H1 (cell line): ENCODE results near the gene CRYM. TPM values are rescaled to one million over a fixed set of nuclear protein-coding genes. Genes with fewer than 3 reads are reported as not detected.

Experiments
- CTCF ChIA-PET: fragments of 300-600 bp; sonication (Branson Sonifier 250); formaldehyde crosslinking; loops from one replicate; lab custom pipeline; 2021; ENCODE audit not compliant: partially characterized antibody; lab: Charles Lee
- POLR2A ChIA-PET: fragments of 300-600 bp; sonication (Branson Sonifier 250); formaldehyde crosslinking; loops from one replicate; lab custom pipeline; 2021; ENCODE audit warnings: inconsistent platforms; ENCODE audit not compliant: partially characterized antibody; lab: Charles Lee
- DNase-seq, 2 experiments: peaks; one replicate each; pipeline versions ENCODE4 v3.0.0 to v3.0.0-alpha.2; 2010 to 2022; ENCODE audit warnings: low spot score in 2 of 2, low read depth in 1 of 2, mixed read lengths in 1 of 2
- FAIRE-seq: peaks from 2 replicates; lab custom pipeline; 2011; peaks lifted over from hg19 to GRCh38; lab: Jason Lieb, UNC
- H2AFZ ChIP-seq: 2 replicates; pipeline ENCODE4 v1.8.1; 2012; ENCODE audit warnings: low read length, inconsistent platforms
- H2AK5ac ChIP-seq: 2 replicates; pipeline ENCODE4 v1.6.1; 2013; ENCODE audit warnings: low read depth, low read length
- H2BK120ac ChIP-seq: replicated peaks from 2 replicates; pipeline ENCODE3; 2013; ENCODE audit warnings: low read depth, low read length, inconsistent platforms
- H2BK12ac ChIP-seq: 2 replicates; pipeline ENCODE4 v1.6.1; 2013; ENCODE audit warnings: low read depth, low read length
- H2BK15ac ChIP-seq: 2 replicates; pipeline ENCODE4 v1.6.1; 2013; ENCODE audit warnings: low read length
- H2BK20ac ChIP-seq: 2 replicates; pipeline ENCODE4 v1.6.1; 2013; ENCODE audit warnings: low read length
- H2BK5ac ChIP-seq: 2 replicates; pipeline ENCODE4 v1.6.1; 2013; ENCODE audit warnings: low read depth, low read length
- H3K14ac ChIP-seq: 2 replicates; pipeline ENCODE4 v1.6.1; 2013; ENCODE audit warnings: inconsistent platforms; ENCODE audit not compliant: insufficient read length
- H3K18ac ChIP-seq: 2 replicates; pipeline ENCODE4 v1.6.1; 2013; ENCODE audit warnings: low read length; ENCODE audit errors: extremely low read depth
- H3K23ac ChIP-seq: 2 replicates; pipeline ENCODE4 v1.6.1; 2013; ENCODE audit warnings: inconsistent platforms; ENCODE audit not compliant: insufficient read length
- H3K23me2 ChIP-seq: 2 replicates; pipeline ENCODE4 v1.6.1; 2013; ENCODE audit warnings: low read depth, low read length
- H3K27ac ChIP-seq: 2 replicates; pipeline ENCODE4 v1.6.1; 2011; ENCODE audit warnings: low read depth, low read length, inconsistent platforms
- H3K27me3 ChIP-seq, 4 experiments: replicated peaks in 1 of 4; 1 replicate in 1 of 4; 2 replicates in 3 of 4; pipeline versions ENCODE4 v1.6.1 to v1.8.1; 2011 to 2013; ENCODE audit warnings: low read length in 3 of 4, mild to moderate bottlenecking in 3 of 4, inconsistent platforms in 2 of 4, mixed read lengths in 2 of 4, moderate library complexity in 1 of 4; ENCODE audit not compliant: control insufficient read depth in 3 of 4, insufficient read depth in 3 of 4; ENCODE audit errors: extremely low read depth in 1 of 4
- H3K36me3 ChIP-seq, 4 experiments: 2 replicates each; pipeline versions ENCODE4 v1.6.1 to v1.8.1; 2011 to 2013; ENCODE audit warnings: mild to moderate bottlenecking in 4 of 4, low read length in 3 of 4, moderate library complexity in 2 of 4, control low read depth in 1 of 4, inconsistent platforms in 1 of 4; ENCODE audit not compliant: insufficient read depth in 4 of 4, control insufficient read depth in 2 of 4
- H3K4ac ChIP-seq: replicated peaks from 2 replicates; pipeline ENCODE3; 2013; ENCODE audit warnings: low read length, low read depth, mixed read lengths, inconsistent platforms; ENCODE audit not compliant: insufficient read length
- H3K4me1 ChIP-seq, 4 experiments: replicated peaks in 1 of 4; 1 replicate in 1 of 4; 2 replicates in 3 of 4; pipeline versions ENCODE4 v1.6.1 to v1.8.1; 2011 to 2013; ENCODE audit warnings: low read length in 3 of 4, inconsistent platforms in 2 of 4, mixed read lengths in 1 of 4; ENCODE audit not compliant: insufficient read depth in 4 of 4, control insufficient read depth in 3 of 4
- H3K4me2 ChIP-seq, 2 experiments: 2 replicates each; pipeline versions ENCODE4 v1.6.1 to v1.8.1; 2011 to 2013; ENCODE audit warnings: low read depth in 2 of 2, low read length in 2 of 2, control low read depth in 1 of 2, inconsistent platforms in 1 of 2, mild to moderate bottlenecking in 1 of 2; ENCODE audit not compliant: insufficient read depth in 1 of 2
- H3K4me3 ChIP-seq, 4 experiments: fragments of 200-600, 300-600 bp in 1 of 4; sonication (generic), shearing (Covaris generic), sonication (Bioruptor Twin) in 1 of 4; 2 replicates each; pipeline versions ENCODE4 v1.5.1 to v1.8.1; 2011 to 2016; ENCODE audit warnings: low read length in 4 of 4, low read depth in 3 of 4, control low read depth in 2 of 4, inconsistent platforms in 2 of 4, mild to moderate bottlenecking in 2 of 4, mixed read lengths in 1 of 4, moderate library complexity in 1 of 4; ENCODE audit not compliant: insufficient read depth in 2 of 4; ENCODE audit errors: extremely low read depth in 1 of 4
- H3K56ac ChIP-seq: replicated peaks from 2 replicates; pipeline ENCODE3; 2013; ENCODE audit warnings: low read depth, mild to moderate bottlenecking, mixed read lengths, low read length, inconsistent platforms; ENCODE audit not compliant: insufficient read length
- H3K79me1 ChIP-seq: 2 replicates; pipeline ENCODE4 v1.6.1; 2013; ENCODE audit warnings: low read depth, low read length, control low read depth
- H3K79me2 ChIP-seq, 2 experiments: 2 replicates each; pipeline versions ENCODE4 v1.6.1 to v1.8.1; 2012 to 2013; ENCODE audit warnings: low read length in 2 of 2, mild to moderate bottlenecking in 2 of 2, inconsistent platforms in 1 of 2; ENCODE audit not compliant: insufficient read depth in 2 of 2, control insufficient read depth in 1 of 2
- H3K9ac ChIP-seq, 4 experiments: replicated peaks in 1 of 4; 1 replicate in 1 of 4; 2 replicates in 3 of 4; pipeline versions ENCODE4 v1.6.1 to v1.8.1; 2011 to 2013; ENCODE audit warnings: low read depth in 3 of 4, low read length in 3 of 4, control low read depth in 2 of 4, mild to moderate bottlenecking in 2 of 4, moderate library complexity in 2 of 4, inconsistent platforms in 1 of 4; ENCODE audit errors: extremely low read depth in 1 of 4
- H3K9me3 ChIP-seq, 2 experiments: 2 replicates each; pipeline versions ENCODE4 v1.6.1 to v1.8.1; 2012 to 2013; ENCODE audit warnings: mild to moderate bottlenecking in 2 of 2, moderate library complexity in 2 of 2, control low read depth in 1 of 2, inconsistent platforms in 1 of 2, low read depth in 1 of 2, low read length in 1 of 2, mixed read lengths in 1 of 2; ENCODE audit not compliant: insufficient read depth in 2 of 2
- H4K20me1 ChIP-seq, 2 experiments: replicated peaks in 1 of 2; 2 replicates each; pipeline versions ENCODE3 to v1.8.1; 2011 to 2013; ENCODE audit warnings: inconsistent platforms in 2 of 2, low read length in 2 of 2, mild to moderate bottlenecking in 1 of 2; ENCODE audit not compliant: insufficient read depth in 2 of 2, control insufficient read depth in 1 of 2
- H4K5ac ChIP-seq: 2 replicates; pipeline ENCODE4 v1.6.1; 2013; ENCODE audit warnings: low read length, low read depth, mixed read lengths, inconsistent platforms; ENCODE audit not compliant: insufficient read length
- H4K8ac ChIP-seq: 2 replicates; pipeline ENCODE4 v1.8.0; 2013; ENCODE audit warnings: mild to moderate bottlenecking, moderate library complexity, low read length, inconsistent platforms; ENCODE audit not compliant: insufficient read depth; ENCODE audit errors: extremely low read depth
- H4K91ac ChIP-seq: replicated peaks from 2 replicates; pipeline ENCODE3; 2013; ENCODE audit warnings: low read length, mixed read lengths, inconsistent platforms; ENCODE audit not compliant: insufficient read length
- KDM1A ChIP-seq: fragments of 200-600, 300-600 bp; sonication (generic); IDR thresholded peaks from 2 replicates; pipeline ENCODE4 v1.7.1; 2016; ENCODE audit warnings: mild to moderate bottlenecking, low read length, borderline replicate concordance
- MAX ChIP-seq: IDR thresholded peaks from 2 replicates; pipeline ENCODE4 v1.6.1; 2012; ENCODE audit warnings: inconsistent platforms
- PHF8 ChIP-seq: fragments of 200-600 bp; sonication (generic); conservative IDR thresholded peaks from 2 replicates; pipeline ENCODE4 v1.7.1; 2012; ENCODE audit warnings: low read depth, mild to moderate bottlenecking, inconsistent platforms, low read length, moderate library complexity
- SIRT6 ChIP-seq: IDR thresholded peaks from one replicate; pipeline ENCODE4 v1.7.1; 2012; ENCODE audit warnings: low read length, inconsistent platforms
- WGBS, 2 experiments: shearing (Covaris generic) in 1 of 2; methylation state at CpG; one replicate each; pipeline versions ENCODE4 v1.1.6 to v1.1.7; 2013 to 2015; ENCODE audit warnings: low lambda C conversion rate in 2 of 2, mixed read lengths in 2 of 2, inconsistent platforms in 1 of 2, low coverage in 1 of 2, missing lambda C conversion rate in 1 of 2; ENCODE audit not compliant: insufficient replicate concordance in 2 of 2, insufficient coverage in 1 of 2, insufficient read length in 1 of 2; ENCODE audit errors: extremely low coverage in 1 of 2, missing lambda C conversion rate in 1 of 2; 5-methylcytosine and 5-hydroxymethylcytosine counted together
- polyA plus RNA-seq, 7 experiments: library from polyadenylated mRNA; depleted of rRNA in 3 of 7; stranded (reverse) in 5 of 7; unstranded in 2 of 7; fragments of >200 nt in 5 of 7; fragments of 200-250 nt in 2 of 7; gene quantifications; 1 replicate in 5 of 7; 2 replicates in 1 of 7; 4 replicates in 1 of 7; pipeline versions ENCODE4 v1.2.1 to v1.2.3, GENCODE V29; 2011 to 2013; ENCODE audit warnings: missing spikeins in 2 of 7, mixed read lengths in 2 of 7
- total RNA-seq: library from RNA; stranded (reverse); fragmentation: NEBNext Ultra II Directional; extraction: Animal tissue kit (Norgen Biotek cat#: 25700); gene quantifications from 2 replicates; pipeline ENCODE4 v1.2.1, GENCODE V29; 2021

Gene CRYM
- total and polyA plus RNA-seq, 2 of the 8 experiments (the other 6 are each of a cell fraction or from before 2014, with no cell fraction given) = 12.9 to 40.4 TPM

DNA sequence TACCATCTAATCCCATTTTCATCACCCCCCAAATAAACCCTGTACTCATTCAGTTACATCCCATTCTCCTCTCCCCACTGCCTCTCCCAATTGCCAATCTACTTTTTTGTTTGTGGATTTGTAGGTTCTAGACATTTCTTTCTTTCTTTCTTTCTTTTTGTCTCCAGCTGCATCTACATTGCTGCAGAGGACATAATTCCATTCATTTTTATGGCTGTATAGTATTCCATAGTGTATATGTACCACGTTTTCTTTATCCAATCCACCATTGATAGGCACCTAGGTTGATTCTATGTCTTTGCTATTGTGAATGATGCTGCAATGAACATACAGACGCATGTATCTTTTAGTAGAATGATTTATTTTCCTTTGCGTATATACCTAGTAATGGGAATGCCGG, 6.3 kb upstream of the CRYM start:
- H2BK15ac ChIP-seq = no peak overlapping the region

More for the DNA sequence above, 6.3 kb upstream of the CRYM start:
- no peak overlapping the region for H3K9ac ChIP-seq
- no peak overlapping the region for H4K8ac ChIP-seq
- ChIA-PET POLR2A (interaction anchor here (1.4 to 1.5 kb wide), 2 partner anchors 16 to 23 kb away, joined by 5 to 7 read pairs; no protein-coding TSS in a partner anchor), CTCF (interaction anchor here (0.7 to 3.9 kb wide), 5 partner anchors 11 to 125 kb away, joined by 3 to 12 read pairs (median 4); no protein-coding TSS in a partner anchor)
- H2AFZ ChIP-seq = no peak overlapping the region
- no peak overlapping the region for H2AK5ac ChIP-seq
- DNase-seq (no peak), FAIRE-seq (no peak)
- no peaks in the 10 kb centered on the region for H4K20me1 ChIP-seq
- no peak overlapping the region for H2BK5ac ChIP-seq
- H3K27ac ChIP-seq = no peak overlapping the region
- no peak overlapping the region for H3K23ac ChIP-seq
- H3K4me3 ChIP-seq = peak overlapping the region in 3 of 4 experiments; percentile 53 to 75 (median 72); a peak in 5 of 8 replicates
- H3K23me2 ChIP-seq = peaks cover 3% of the 10 kb centered on the region; the same call in 1 of the 2 replicates
- no peaks in the 10 kb centered on the region for H3K79me1 ChIP-seq
- H3K4ac ChIP-seq = no peak overlapping the region
- H3K4me2 ChIP-seq = peak overlapping the region; percentile 53 to 75
- 89% methylated on average over 4 of the region's 4 CpGs; no CpG with 5 or more reads in 1 of the 2 experiments for WGBS, 2 experiments
- H3K79me2 ChIP-seq = no peaks in the 10 kb centered on the region
- no peak overlapping the region for H4K5ac ChIP-seq
- H2BK12ac ChIP-seq = no peak overlapping the region
- no peak overlapping the region for H3K14ac ChIP-seq
- H3K36me3 ChIP-seq = no peaks in the 10 kb centered on the region
- H3K9me3 ChIP-seq = no peaks in the 10 kb centered on the region
- no peak overlapping the region for H4K91ac ChIP-seq
- no peak for TF ChIP-seq SIRT6
- TF ChIP-seq MAX = no peak
- TF ChIP-seq PHF8 = no peak
- peak; percentile 57; the same call in 1 of the 2 replicates for TF ChIP-seq KDM1A
- H3K18ac ChIP-seq = no peak overlapping the region
- peaks cover 0 to 7% (median 6%) of the 10 kb centered on the region in 4 experiments; a peak in 5 of 7 replicates for H3K4me1 ChIP-seq
- H3K27me3 ChIP-seq = peaks cover 0 to 2% (median 0%) of the 10 kb centered on the region in 4 experiments; a peak in 1 of 7 replicates
- no peak overlapping the region for H2BK20ac ChIP-seq
- no peak overlapping the region for H2BK120ac ChIP-seq
- H3K56ac ChIP-seq = no peak overlapping the region
